Neural cell (in vitro differentiated cells): ENCODE results near the gene LDAH.

Experiments
- EP300 ChIP-seq: fragments of 450-650 bp; conservative IDR thresholded peaks from 2 replicates; pipeline ENCODE4 v1.6.1; 2014; ENCODE audit warnings: antibody characterized with exemption, mild to moderate bottlenecking, moderate library complexity; ENCODE audit not compliant: poor library complexity, severe bottlenecking
- EZH2 ChIP-seq: fragments of 200-600, 300-800 bp; shearing (Covaris generic), sonication (generic); IDR thresholded peaks from 2 replicates; pipeline ENCODE4 v1.6.1; 2014; ENCODE audit warnings: antibody characterized with exemption, low read length, borderline replicate concordance, mild to moderate bottlenecking; ENCODE audit not compliant: insufficient read depth, poor library complexity, severe bottlenecking
- MXI1 ChIP-seq: fragments of 450-650 bp; conservative IDR thresholded peaks from 2 replicates; pipeline ENCODE4 v1.6.1; 2014; ENCODE audit warnings: antibody characterized with exemption, mild to moderate bottlenecking; ENCODE audit not compliant: poor library complexity, severe bottlenecking
- POLR2AphosphoS5 ChIP-seq: IDR thresholded peaks from 2 replicates; pipeline ENCODE4 v1.6.1; 2012
- RAD21 ChIP-seq: fragments of 450-650 bp; conservative IDR thresholded peaks from 2 replicates; pipeline ENCODE4 v1.6.1; 2014; ENCODE audit warnings: antibody characterized with exemption, mild to moderate bottlenecking, moderate library complexity
- REST ChIP-seq: IDR thresholded peaks from 2 replicates; pipeline ENCODE4 v1.6.1; 2012; ENCODE audit warnings: borderline replicate concordance
- SMC3 ChIP-seq: fragments of 450-650 bp; conservative IDR thresholded peaks from 2 replicates; pipeline ENCODE4 v1.6.1; 2014; ENCODE audit warnings: antibody characterized with exemption, mild to moderate bottlenecking, moderate library complexity; ENCODE audit not compliant: poor library complexity
- TAF1 ChIP-seq: IDR thresholded peaks from 2 replicates; pipeline ENCODE4 v1.6.1; 2012; ENCODE audit warnings: low read depth
- TF ChIP-seq, protein P1 (sequence below): fragments of 450-650 bp; IDR thresholded peaks from 2 replicates; pipeline ENCODE4 v1.5.1; 2014; ENCODE audit warnings: antibody characterized with exemption, mild to moderate bottlenecking, moderate library complexity; ENCODE audit not compliant: poor library complexity, severe bottlenecking

DNA sequence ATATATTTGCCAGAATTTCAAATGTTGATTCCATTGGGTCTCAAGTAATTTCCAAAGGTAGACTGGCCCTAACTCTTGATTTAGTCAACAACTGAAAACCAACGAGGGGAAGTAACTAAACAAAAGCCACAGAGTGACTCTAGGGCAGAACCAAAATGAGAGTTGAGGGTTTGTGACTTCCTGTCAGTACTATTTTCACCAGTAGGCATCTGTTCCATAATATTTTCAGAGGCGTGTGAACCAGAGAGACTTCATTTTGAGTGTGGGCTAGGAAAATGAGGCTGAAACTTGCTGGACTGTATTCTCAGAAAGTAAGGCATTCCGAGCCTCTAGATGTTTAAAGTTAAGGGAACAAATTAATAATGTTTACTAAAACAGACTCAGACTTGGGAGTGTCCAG lies 85.4 kb downstream of the LDAH start:
- no peak for TF ChIP-seq EP300
- TF ChIP-seq, protein P1, sequence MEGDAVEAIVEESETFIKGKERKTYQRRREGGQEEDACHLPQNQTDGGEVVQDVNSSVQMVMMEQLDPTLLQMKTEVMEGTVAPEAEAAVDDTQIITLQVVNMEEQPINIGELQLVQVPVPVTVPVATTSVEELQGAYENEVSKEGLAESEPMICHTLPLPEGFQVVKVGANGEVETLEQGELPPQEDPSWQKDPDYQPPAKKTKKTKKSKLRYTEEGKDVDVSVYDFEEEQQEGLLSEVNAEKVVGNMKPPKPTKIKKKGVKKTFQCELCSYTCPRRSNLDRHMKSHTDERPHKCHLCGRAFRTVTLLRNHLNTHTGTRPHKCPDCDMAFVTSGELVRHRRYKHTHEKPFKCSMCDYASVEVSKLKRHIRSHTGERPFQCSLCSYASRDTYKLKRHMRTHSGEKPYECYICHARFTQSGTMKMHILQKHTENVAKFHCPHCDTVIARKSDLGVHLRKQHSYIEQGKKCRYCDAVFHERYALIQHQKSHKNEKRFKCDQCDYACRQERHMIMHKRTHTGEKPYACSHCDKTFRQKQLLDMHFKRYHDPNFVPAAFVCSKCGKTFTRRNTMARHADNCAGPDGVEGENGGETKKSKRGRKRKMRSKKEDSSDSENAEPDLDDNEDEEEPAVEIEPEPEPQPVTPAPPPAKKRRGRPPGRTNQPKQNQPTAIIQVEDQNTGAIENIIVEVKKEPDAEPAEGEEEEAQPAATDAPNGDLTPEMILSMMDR, result no peak
- TF ChIP-seq REST, result no peak
- no peak for TF ChIP-seq RAD21
- no peak for TF ChIP-seq EZH2
- TF ChIP-seq MXI1, result no peak
- no peak for TF ChIP-seq SMC3
- no peak for TF ChIP-seq TAF1
- TF ChIP-seq POLR2AphosphoS5, result no peak
